Endothelial cell of umbilical vein (primary cell): Measurements from ENCODE around the gene PLCB4. TPM values are rescaled to one million over a fixed set of nuclear protein-coding genes. Genes with fewer than 3 reads are reported as not detected.

Experiments
- BruUV-seq: library from RNA; stranded (reverse); fragments of 400-500 nt; replicated peaks from 2 replicates; lab custom pipeline; 2021; lab: Mats Ljungman, UMichigan
- CTCF ChIA-PET: fragments of 300-600, 350-600 bp; sonication (Branson Sonifier 250); formaldehyde crosslinking; loops from one replicate; lab custom pipeline; 2021; ENCODE audit warnings: antibody characterized with exemption, inconsistent platforms; lab: Charles Lee
- POLR2A ChIA-PET: fragments of 300-600, 350-600 bp; sonication (Branson Sonifier 250); formaldehyde crosslinking; loops from one replicate; lab custom pipeline; 2021; ENCODE audit warnings: antibody characterized with exemption, inconsistent platforms; lab: Charles Lee
- DNase-seq: peaks from one replicate; pipeline ENCODE4 v3.0.0-alpha.2; 2011; ENCODE audit warnings: low read depth, low spot score
- FAIRE-seq: peaks from 2 replicates; lab custom pipeline; 2011; peaks lifted over from hg19 to GRCh38; lab: Jason Lieb, UNC
- H2AFZ ChIP-seq: 2 replicates; pipeline ENCODE4 v1.6.0; 2012; ENCODE audit warnings: low read depth, low read length, control low read depth, inconsistent platforms
- H3K27ac ChIP-seq: 2 replicates; pipeline ENCODE4 v1.5.1; 2011; ENCODE audit warnings: low read depth, mild to moderate bottlenecking, control low read depth, low read length, moderate library complexity; ENCODE audit not compliant: insufficient read depth
- H3K27me3 ChIP-seq, 2 experiments: 2 replicates each; pipeline versions ENCODE4 v1.6.0 to v1.6.1; 2011; ENCODE audit warnings: low read length in 2 of 2, mixed read lengths in 1 of 2; ENCODE audit not compliant: control insufficient read depth in 2 of 2, insufficient read depth in 2 of 2
- H3K36me3 ChIP-seq, 2 experiments: 2 replicates in 1 of 2; 3 replicates in 1 of 2; pipeline ENCODE4 v1.5.1; 2011; ENCODE audit warnings: low read length in 2 of 2, mild to moderate bottlenecking in 1 of 2, moderate library complexity in 1 of 2; ENCODE audit not compliant: control insufficient read depth in 2 of 2, insufficient read depth in 2 of 2; ENCODE audit errors: extremely low read depth in 1 of 2
- H3K4me1 ChIP-seq: 3 replicates; pipeline ENCODE4 v1.5.1; 2011; ENCODE audit warnings: mild to moderate bottlenecking, low read length; ENCODE audit not compliant: control insufficient read depth, insufficient read depth; ENCODE audit errors: extremely low read depth
- H3K4me2 ChIP-seq: 2 replicates; pipeline ENCODE4 v1.6.1; 2011; ENCODE audit warnings: low read length, control low read depth, mixed read lengths; ENCODE audit not compliant: insufficient read depth
- H3K4me3 ChIP-seq, 3 experiments: fragments of 200-600 bp in 1 of 3; sonication (generic), shearing (Covaris generic) in 1 of 3; replicated peaks in 1 of 3; 2 replicates each; pipeline ENCODE4 v1.5.1; 2011 to 2016; ENCODE audit warnings: control low read depth in 3 of 3, low read length in 3 of 3, mild to moderate bottlenecking in 2 of 3, inconsistent platforms in 1 of 3, low read depth in 1 of 3, moderate library complexity in 1 of 3; ENCODE audit not compliant: insufficient read depth in 1 of 3
- H3K79me2 ChIP-seq: 2 replicates; pipeline ENCODE4 v1.6.0; 2012; ENCODE audit warnings: low read length, inconsistent platforms; ENCODE audit not compliant: control insufficient read depth, insufficient read depth
- H3K9ac ChIP-seq: replicated peaks from 2 replicates; pipeline ENCODE3; 2011; ENCODE audit warnings: low read length, control low read depth; ENCODE audit not compliant: insufficient read depth; ENCODE audit errors: extremely low read depth
- H3K9me1 ChIP-seq: replicated peaks from 3 replicates; pipeline ENCODE4 v1.6.0; 2011; ENCODE audit warnings: mild to moderate bottlenecking, low read length; ENCODE audit not compliant: control insufficient read depth, insufficient read depth; ENCODE audit errors: extremely low read depth
- H3K9me3 ChIP-seq: replicated peaks from 2 replicates; pipeline ENCODE4 v1.5.1; 2012; ENCODE audit warnings: low read length, inconsistent platforms; ENCODE audit not compliant: control insufficient read depth, insufficient read depth
- H4K20me1 ChIP-seq: replicated peaks from 2 replicates; pipeline ENCODE3; 2011; ENCODE audit warnings: mild to moderate bottlenecking, low read length; ENCODE audit not compliant: control insufficient read depth, insufficient read depth; ENCODE audit errors: extremely low read depth
- EZH2 ChIP-seq: IDR thresholded peaks from 2 replicates; pipeline ENCODE4 v1.6.1; 2012; ENCODE audit warnings: borderline replicate concordance, low read depth, mild to moderate bottlenecking, moderate library complexity, low read length, inconsistent platforms; ENCODE audit not compliant: severe bottlenecking
- FOS ChIP-seq: IDR thresholded peaks from 2 replicates; pipeline ENCODE4 v1.6.1; 2011; ENCODE audit warnings: mild to moderate bottlenecking, low read length, moderate library complexity, borderline replicate concordance; ENCODE audit not compliant: insufficient read depth
- GATA2 ChIP-seq: IDR thresholded peaks from 2 replicates; pipeline ENCODE4 v1.7.0; 2011; ENCODE audit warnings: low read depth, mild to moderate bottlenecking, moderate library complexity, mixed read lengths, low read length; ENCODE audit not compliant: insufficient read length, insufficient read depth
- JUN ChIP-seq: IDR thresholded peaks from 2 replicates; pipeline ENCODE4 v1.6.1; 2011; ENCODE audit warnings: borderline replicate concordance, low read depth; ENCODE audit not compliant: insufficient read length, insufficient read depth
- MYC ChIP-seq: IDR thresholded peaks from one replicate; pipeline ENCODE4 v1.6.1; 2011; ENCODE audit warnings: mild to moderate bottlenecking, low read depth, low read length
- POLR2A ChIP-seq: IDR thresholded peaks from 2 replicates; pipeline ENCODE4 v1.6.1; 2012; ENCODE audit warnings: low read depth, mild to moderate bottlenecking, control low read depth, low read length
- POLR2AphosphoS5 ChIP-seq: IDR thresholded peaks from 2 replicates; pipeline ENCODE4 v1.6.1; 2012; ENCODE audit warnings: low read depth, mild to moderate bottlenecking, control low read depth, low read length, moderate library complexity; ENCODE audit not compliant: insufficient read depth
- dilution Hi-C: fragments of 300-500 bp; cut with MboI; formaldehyde crosslinking; loops from one replicate; pipeline ENCODE4 v1.15.0; 2019; ENCODE audit warnings: low sequenced_read_pairs; ENCODE audit not compliant: extremely low pct_ligation_motif_present
- intact Hi-C: fragments of 100-400 bp; cut with micrococcal nuclease; formaldehyde crosslinking; loops from one replicate; pipeline ENCODE4 v1.10.0; 2022
- polyA plus RNA-seq, 4 experiments: library from polyadenylated mRNA; depleted of rRNA in 3 of 4; stranded (reverse) in 3 of 4; unstranded in 1 of 4; fragments of >200 nt; gene quantifications; 2 replicates each; pipeline versions ENCODE4 v1.2.1 to v1.2.3, GENCODE V29; 2011 to 2012; ENCODE audit warnings: missing spikeins in 1 of 4
- total RNA-seq: library from RNA; stranded (reverse); gene quantifications from 2 replicates; pipeline ENCODE4 v1.2.3, GENCODE V29; 2021
- TF ChIP-seq, protein P1 (sequence below): IDR thresholded peaks from 2 replicates; pipeline ENCODE4 v1.6.1; 2011; ENCODE audit not compliant: insufficient read depth, insufficient read length
- TF ChIP-seq, protein P2 (sequence below), 2 donors: IDR thresholded peaks; 1 replicate in 1 of 2; 2 replicates in 1 of 2; pipeline ENCODE4 v1.5.1; 2011; ENCODE audit warnings: low read length in 2 of 2, mild to moderate bottlenecking in 2 of 2, moderate library complexity in 2 of 2, control low read depth in 1 of 2, inconsistent platforms in 1 of 2, low read depth in 1 of 2; ENCODE audit not compliant: insufficient read depth in 1 of 2; ENCODE audit errors: extremely low read depth in 1 of 2

Gene PLCB4
- total and polyA plus RNA-seq, 2 donors (not counting 3 experiments of a cell fraction or from before 2014, with no cell fraction given) = 0.37 to 1.7 TPM

DNA sequence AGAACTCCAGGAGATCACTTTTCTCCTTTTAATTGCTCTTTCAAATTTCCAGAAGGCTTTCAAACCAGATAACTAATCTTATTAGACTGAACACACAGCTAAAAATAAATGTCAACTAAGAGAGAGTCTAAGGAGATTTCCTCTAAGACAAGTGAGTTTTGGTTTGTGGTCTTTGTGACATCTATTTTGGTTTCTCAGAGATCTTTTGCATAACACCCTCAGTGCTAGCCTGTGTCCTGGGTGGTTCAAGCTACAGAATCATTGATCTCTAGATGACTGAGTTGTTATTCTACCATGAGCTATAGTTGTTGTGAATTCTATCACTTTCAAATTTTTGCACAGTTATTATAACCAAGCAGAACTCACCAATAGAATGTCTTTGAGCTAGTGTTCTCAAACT, 49.1 kb upstream of the PLCB4 start:
- intact Hi-C loops (no loop called here), dilution Hi-C loops (no loop called here)
- POLR2A ChIA-PET = no interaction called here
- FAIRE-seq (no peak), DNase-seq (no peak)
- H2AFZ ChIP-seq = no peak overlapping the region
- TF ChIP-seq POLR2AphosphoS5 (no peak), POLR2A (no peak), GATA2 (no peak), JUN (no peak), EZH2 (no peak), FOS (no peak), MYC (no peak)
- TF ChIP-seq, protein P1, sequence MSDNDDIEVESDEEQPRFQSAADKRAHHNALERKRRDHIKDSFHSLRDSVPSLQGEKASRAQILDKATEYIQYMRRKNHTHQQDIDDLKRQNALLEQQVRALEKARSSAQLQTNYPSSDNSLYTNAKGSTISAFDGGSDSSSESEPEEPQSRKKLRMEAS = no peak
- TF ChIP-seq, protein P2, sequence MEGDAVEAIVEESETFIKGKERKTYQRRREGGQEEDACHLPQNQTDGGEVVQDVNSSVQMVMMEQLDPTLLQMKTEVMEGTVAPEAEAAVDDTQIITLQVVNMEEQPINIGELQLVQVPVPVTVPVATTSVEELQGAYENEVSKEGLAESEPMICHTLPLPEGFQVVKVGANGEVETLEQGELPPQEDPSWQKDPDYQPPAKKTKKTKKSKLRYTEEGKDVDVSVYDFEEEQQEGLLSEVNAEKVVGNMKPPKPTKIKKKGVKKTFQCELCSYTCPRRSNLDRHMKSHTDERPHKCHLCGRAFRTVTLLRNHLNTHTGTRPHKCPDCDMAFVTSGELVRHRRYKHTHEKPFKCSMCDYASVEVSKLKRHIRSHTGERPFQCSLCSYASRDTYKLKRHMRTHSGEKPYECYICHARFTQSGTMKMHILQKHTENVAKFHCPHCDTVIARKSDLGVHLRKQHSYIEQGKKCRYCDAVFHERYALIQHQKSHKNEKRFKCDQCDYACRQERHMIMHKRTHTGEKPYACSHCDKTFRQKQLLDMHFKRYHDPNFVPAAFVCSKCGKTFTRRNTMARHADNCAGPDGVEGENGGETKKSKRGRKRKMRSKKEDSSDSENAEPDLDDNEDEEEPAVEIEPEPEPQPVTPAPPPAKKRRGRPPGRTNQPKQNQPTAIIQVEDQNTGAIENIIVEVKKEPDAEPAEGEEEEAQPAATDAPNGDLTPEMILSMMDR (IDR thresholded peaks at IDR 0.05; ENCODE audit: extremely low read depth in 1 of 2, insufficient read depth in 1 of 2, low read depth in 1 of 2, low read length in 2 of 2) = no peak
- H3K4me2 ChIP-seq = no peak overlapping the region
- H3K27ac ChIP-seq = no peak overlapping the region
- no TSS peak for BruUV-seq
- H3K9me3 ChIP-seq = no peaks in the 10 kb centered on the region
- H3K9me1 ChIP-seq = no peaks in the 10 kb centered on the region
- H3K4me3 ChIP-seq = no peak overlapping the region
- H3K36me3 ChIP-seq = no peaks in the 10 kb centered on the region
- H3K79me2 ChIP-seq = no peaks in the 10 kb centered on the region
- no peaks in the 10 kb centered on the region for H4K20me1 ChIP-seq
- CTCF ChIA-PET = no interaction called here
- H3K4me1 ChIP-seq = no peaks in the 10 kb centered on the region
- no peak overlapping the region for H3K9ac ChIP-seq
- no peaks in the 10 kb centered on the region for H3K27me3 ChIP-seq
